Gastrocnemius medialis (tissue), 4 donors: Measurements from ENCODE around the gene PEMT. TPM values are rescaled to one million over a fixed set of nuclear protein-coding genes. Genes with fewer than 3 reads are reported as not detected.

Experiments used
- ATAC-seq, 2 donors: fragments of 150-250 bp; one replicate each; pipeline ENCODE4 v1.9.1; 2016
- DNase-seq, 2 donors: peaks; one replicate each; pipeline ENCODE4 v3.0.0-alpha.2; 2019
- H3K27ac ChIP-seq, 4 donors: fragments of 200-600 bp; sonication (generic); 1 replicate in 1 of 4; 2 replicates in 3 of 4; pipeline ENCODE4 v1.5.1; 2016 to 2018; ENCODE audit warnings: mild to moderate bottlenecking in 2 of 4, moderate library complexity in 1 of 4
- H3K27me3 ChIP-seq, 3 donors: fragments of 200-600 bp; sonication (generic) in 2 of 3; 1 replicate in 1 of 3; 2 replicates in 2 of 3; pipeline versions ENCODE4 v1.5.1 to v1.6.0; 2016 to 2019; ENCODE audit warnings: mild to moderate bottlenecking in 1 of 3, moderate library complexity in 1 of 3
- H3K36me3 ChIP-seq, 2 donors: fragments of 200-600 bp; sonication (generic) in 1 of 2; one replicate each; pipeline ENCODE4 v1.5.1; 2017 to 2018
- H3K4me1 ChIP-seq, 2 donors: fragments of 200-600 bp; sonication (generic) in 1 of 2; one replicate each; pipeline ENCODE4 v1.5.1; 2016 to 2017; ENCODE audit warnings: mild to moderate bottlenecking in 2 of 2
- H3K4me3 ChIP-seq, 4 donors: fragments of 200-600 bp; sonication (generic) in 3 of 4; 1 replicate in 1 of 4; 2 replicates in 3 of 4; pipeline ENCODE4 v1.5.1; 2016 to 2019; ENCODE audit warnings: mild to moderate bottlenecking in 2 of 4
- H3K9me3 ChIP-seq, 3 donors: fragments of 200-600 bp; sonication (generic) in 2 of 3; 1 replicate in 1 of 3; 2 replicates in 2 of 3; pipeline ENCODE4 v1.5.1; 2016 to 2019
- CTCF ChIP-seq, 5 experiments: fragments of 450-650 bp in 3 of 5; fragments of 200-600 bp in 2 of 5; sonication (generic) in 2 of 5; IDR thresholded peaks in 4 of 5; conservative IDR thresholded peaks in 1 of 5; 1 replicate in 4 of 5; 2 replicates in 1 of 5; pipeline ENCODE4 v1.5.1; 2016 to 2019; ENCODE audit warnings: antibody characterized with exemption in 5 of 5, mild to moderate bottlenecking in 3 of 5, moderate library complexity in 3 of 5
- POLR2A ChIP-seq, 2 donors: fragments of 450-650 bp; IDR thresholded peaks; one replicate each; pipeline ENCODE4 v1.6.1; 2017; ENCODE audit warnings: antibody characterized with exemption in 2 of 2, mild to moderate bottlenecking in 2 of 2, moderate library complexity in 2 of 2
- in situ Hi-C, 4 donors: fragments of 200-750 bp; cut with MboI; loops; one replicate each; pipeline versions ENCODE4 v1.15.0 to v1.8.0; 2017; ENCODE audit warnings: low sequenced_read_pairs in 4 of 4
- intact Hi-C: fragments of 100-400 bp; cut with DNase I; formaldehyde crosslinking; loops from one replicate; pipeline ENCODE4 v1.15.1; 2023; ENCODE audit warnings: low total_unique reads
- total RNA-seq, 4 donors: library from RNA; depleted of rRNA; stranded (reverse); fragments of >200 nt; gene quantifications; one replicate each; pipeline versions ENCODE4 v1.1.0 to v1.2.3, GENCODE V29; 2016

The PEMT gene
- total RNA-seq, 4 donors from 2014 or later, result 32.8 to 48.2 (median 34.2) TPM

- H3K27me3 ChIP-seq, result no peaks in the 10 kb centered on the region
- no peaks in the 10 kb centered on the region for H3K36me3 ChIP-seq
- H3K27ac ChIP-seq, result no peak overlapping the region
- H3K4me1 ChIP-seq, result peaks cover 11 to 14% of the 10 kb centered on the region in 2 donors
- intact Hi-C loops (no loop called here), in situ Hi-C loops (loop anchor here in 2 of 4 donors (5.0 to 10.0 kb wide), 2 partner anchors 63 to 150 kb away; no protein-coding TSS in a partner anchor)
- TF ChIP-seq CTCF (IDR thresholded peaks at IDR 0.05 in 4 of 5, conservative IDR thresholded peaks at IDR 0.05 in 1 of 5) (no peak), POLR2A (IDR thresholded peaks at IDR 0.05) (no peak)
- H3K4me3 ChIP-seq, result no peak overlapping the region
- ATAC-seq (no peak), DNase-seq (no peak)
- H3K9me3 ChIP-seq, result no peaks in the 10 kb centered on the region
Measured at GRCh38 chr17:17504341-17505140, 87.0 kb downstream of the PEMT start.

- no peaks in the 10 kb centered on the region for H3K9me3 ChIP-seq
- in situ Hi-C loops (loop anchor here in 2 of 4 donors (5.0 to 10.0 kb wide), 2 partner anchors 64 to 149 kb away; no protein-coding TSS in a partner anchor), intact Hi-C loops (no loop called here)
- H3K27ac ChIP-seq, result no peak overlapping the region
- DNase-seq (peak in 1 of 2 donors; percentile 36), ATAC-seq (no peak)
- H3K27me3 ChIP-seq, result no peaks in the 10 kb centered on the region
- H3K4me1 ChIP-seq, result peaks cover 11 to 14% of the 10 kb centered on the region in 2 donors
- no peak for TF ChIP-seq CTCF (IDR thresholded peaks at IDR 0.05 in 4 of 5, conservative IDR thresholded peaks at IDR 0.05 in 1 of 5)
- TF ChIP-seq POLR2A (IDR thresholded peaks at IDR 0.05), result no peak
- H3K36me3 ChIP-seq, result no peaks in the 10 kb centered on the region
- H3K4me3 ChIP-seq, result no peak overlapping the region
Measured at GRCh38 chr17:17503566-17504130, 87.9 kb downstream of the PEMT start.

GRCh38 chr17:17502741-17503565, 88.6 kb downstream of the PEMT start:
- Histone ChIP-seq H3K27ac (no peak overlapping the region), H3K9me3 (no peaks in the 10 kb centered on the region), H3K4me3 (no peak overlapping the region), H3K36me3 (no peaks in the 10 kb centered on the region), H3K27me3 (no peaks in the 10 kb centered on the region), H3K4me1 (peaks cover 11 to 14% of the 10 kb centered on the region in 2 donors)
- ATAC-seq (no peak), DNase-seq (no peak)
- TF ChIP-seq CTCF (IDR thresholded peaks at IDR 0.05 in 4 of 5, conservative IDR thresholded peaks at IDR 0.05 in 1 of 5) (no peak), POLR2A (IDR thresholded peaks at IDR 0.05) (no peak)
- intact Hi-C loops (no loop called here), in situ Hi-C loops (loop anchor here in 2 of 4 donors (5.0 to 10.0 kb wide), 2 partner anchors 64 to 148 kb away; no protein-coding TSS in a partner anchor)

GRCh38 chr17:17500999-17501605, 90.4 kb downstream of the PEMT start:
- Histone ChIP-seq H3K27me3 (no peaks in the 10 kb centered on the region), H3K4me1 (peaks cover 5 to 6% of the 10 kb centered on the region in 2 donors), H3K36me3 (no peaks in the 10 kb centered on the region), H3K9me3 (no peaks in the 10 kb centered on the region), H3K4me3 (no peak overlapping the region), H3K27ac (no peak overlapping the region)
- in situ Hi-C loops (loop anchor here in 2 of 4 donors (5.0 to 10.0 kb wide), 2 partner anchors 66 to 146 kb away; no protein-coding TSS in a partner anchor), intact Hi-C loops (no loop called here)
- TF ChIP-seq POLR2A (IDR thresholded peaks at IDR 0.05) (no peak), CTCF (IDR thresholded peaks at IDR 0.05 in 4 of 5, conservative IDR thresholded peaks at IDR 0.05 in 1 of 5) (no peak)
- ATAC-seq, result no peak
- no peak for DNase-seq
